ENCODE measurements around the gene SEMA4G.
A peak's percentile ranks its signal among the peaks of the same experiment; 100 is the strongest.

Gene SEMA4G

GRCh38 chr10:100969187-100970075 lies at the start of gene SEMA4G:
Gene SEMA4G, plus strand, starts transcription at chr10:100969504. Its CDS starts 3,409 bp downstream, at chr10:100972913.
- DNase-seq (ENCODE audit: low spot score), result peak; percentile 23

- no peak for DNase-seq (ENCODE audit: low spot score)
These were observed 45.7 kb upstream of the SEMA4G start for GRCh38 chr10:100923580-100923979.

GRCh38 chr10:100927266-100927665 lies 42.0 kb upstream of the SEMA4G start:
- DNase-seq (ENCODE audit: low spot score), result no peak

- DNase-seq (ENCODE audit: low spot score), result no peak
These were observed 41.3 kb upstream of the SEMA4G start for GRCh38 chr10:100928039-100928438.

GRCh38 chr10:100930368-100930767 lies 38.9 kb upstream of the SEMA4G start:
- no peak for DNase-seq (ENCODE audit: low spot score)

GRCh38 chr10:100934084-100934659 lies 35.1 kb upstream of the SEMA4G start:
- peak; percentile 17 for DNase-seq (ENCODE audit: low spot score)

- no peak for DNase-seq (ENCODE audit: low spot score)
These were observed 29.4 kb upstream of the SEMA4G start for GRCh38 chr10:100939763-100940344.

- no peak for DNase-seq (ENCODE audit: low spot score)
These were observed 27.1 kb upstream of the SEMA4G start for GRCh38 chr10:100942229-100942628.

GRCh38 chr10:100943508-100943907 lies 25.8 kb upstream of the SEMA4G start:
- DNase-seq (ENCODE audit: low spot score), result no peak

GRCh38 chr10:100945754-100946153 lies 23.6 kb upstream of the SEMA4G start:
- DNase-seq (ENCODE audit: low spot score), result no peak

- no peak for DNase-seq (ENCODE audit: low spot score)
These were observed 20.4 kb upstream of the SEMA4G start for GRCh38 chr10:100948916-100949315.

GRCh38 chr10:100960251-100960650 lies 9.1 kb upstream of the SEMA4G start:
- no peak for DNase-seq (ENCODE audit: low spot score)

- no peak for DNase-seq (ENCODE audit: low spot score)
These were observed 6.8 kb upstream of the SEMA4G start for GRCh38 chr10:100962351-100963080.

GRCh38 chr10:100963826-100964225 lies 5.5 kb upstream of the SEMA4G start:
- no peak for DNase-seq (ENCODE audit: low spot score)

- no peak for DNase-seq (ENCODE audit: low spot score)
These were observed 3.5 kb upstream of the SEMA4G start for GRCh38 chr10:100965820-100966219.

GRCh38 chr10:100966887-100967286 lies 2.4 kb upstream of the SEMA4G start:
- no peak for DNase-seq (ENCODE audit: low spot score)

- DNase-seq (ENCODE audit: low spot score), result no peak
These were observed 2.0 kb upstream of the SEMA4G start for GRCh38 chr10:100967332-100967731.

GRCh38 chr10:100968062-100968736 lies 1.1 kb upstream of the SEMA4G start:
- DNase-seq (ENCODE audit: low spot score), result no peak

- DNase-seq (ENCODE audit: low spot score), result no peak
These were observed 479 bp upstream of the SEMA4G start for GRCh38 chr10:100968863-100969186.

- DNase-seq (ENCODE audit: low spot score), result no peak
These were observed 991 bp downstream of the SEMA4G start for GRCh38 chr10:100970076-100970913.

Data from hematopoietic multipotent progenitor cell treated with erythropoietin and hydrocortisone succinate and interleukin-3 and kit ligand, for 15 days (in vitro differentiated cells).